ENCODE measurements around the gene CDHR5. TPM values are rescaled to one million over a fixed set of nuclear protein-coding genes. Genes with fewer than 3 reads are reported as not detected.

CDHR5 gene
- total RNA-seq, 1 donor: not detected

DNA sequence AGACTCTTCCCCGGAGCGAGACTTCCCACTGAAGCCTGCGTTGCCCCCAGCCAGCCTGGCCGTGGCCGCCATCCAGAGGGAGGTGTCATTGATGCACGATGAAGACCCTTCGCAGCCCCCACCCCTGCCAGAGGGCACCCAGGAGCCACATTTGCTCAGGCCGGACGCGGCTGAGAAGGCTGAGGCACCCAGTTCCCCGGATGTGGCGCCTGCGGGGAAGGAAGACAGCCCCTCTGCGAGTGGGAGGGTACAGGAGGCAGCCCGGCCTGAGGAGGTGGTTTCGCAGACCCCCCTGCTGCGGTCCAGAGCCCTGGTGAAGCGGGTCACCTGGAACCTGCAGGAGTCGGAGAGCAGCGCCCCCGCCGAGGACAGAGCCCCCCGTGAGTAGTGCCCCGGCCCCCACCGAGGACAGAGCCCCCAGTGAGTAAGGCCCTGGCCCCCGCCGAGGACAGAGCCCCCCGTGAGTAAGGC lies 15.4 kb downstream of the CDHR5 start:
- Histone ChIP-seq H3K9me3 (ENCODE audit: low read depth, low read length) (no peaks in the 10 kb centered on the region), H3K4me1 (ENCODE audit: insufficient read depth, low read length) (no peaks in the 10 kb centered on the region), H4K20me1 (ENCODE audit: insufficient read depth, low read length) (peaks cover 28% of the 10 kb centered on the region), H3K4me3 (ENCODE audit: insufficient read depth, low read length) (no peak overlapping the region), H2AFZ (ENCODE audit: low read length) (no peak overlapping the region), H3K27me3 (ENCODE audit: insufficient read depth, low read length) (no peaks in the 10 kb centered on the region), H3K79me2 (ENCODE audit: insufficient read depth, low read length) (no peaks in the 10 kb centered on the region), H3K27ac (ENCODE audit: low read depth, low read length) (no peak overlapping the region), H3K4me2 (ENCODE audit: insufficient read depth, low read length) (no peak overlapping the region), H3K36me3 (ENCODE audit: insufficient read depth, low read length) (peaks cover 79% of the 10 kb centered on the region)
- no peak for TF ChIP-seq CTCF (IDR thresholded peaks at IDR 0.05; ENCODE audit: extremely low read depth, low read depth, low read length)
- DNase-seq (ENCODE audit: insufficient read length, low spot score, missing footprints): no peak

DNA sequence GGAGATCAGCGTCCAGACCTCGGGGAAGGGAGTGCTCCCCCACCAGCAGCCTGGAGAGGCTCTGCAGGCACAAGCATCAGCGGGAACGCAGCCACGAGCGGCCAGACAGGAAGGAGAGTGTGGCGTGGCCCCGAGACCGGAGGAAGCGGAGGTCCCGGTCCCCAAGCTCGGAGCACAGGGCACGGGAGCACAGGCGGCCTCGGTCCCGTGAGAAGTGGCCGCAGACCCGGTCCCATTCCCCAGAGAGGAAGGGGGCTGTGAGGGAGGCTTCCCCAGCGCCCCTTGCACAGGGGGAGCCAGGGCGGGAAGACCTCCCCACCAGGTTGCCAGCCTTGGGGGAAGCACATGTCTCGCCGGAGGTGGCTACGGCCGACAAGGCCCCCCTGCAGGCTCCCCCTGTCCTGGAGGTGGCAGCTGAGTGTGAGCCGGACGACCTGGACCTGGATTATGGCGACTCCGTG lies 15.9 kb downstream of the CDHR5 start:
- Histone ChIP-seq H3K36me3 (ENCODE audit: insufficient read depth, low read length) (peaks cover 85% of the 10 kb centered on the region), H3K27me3 (ENCODE audit: insufficient read depth, low read length) (no peaks in the 10 kb centered on the region), H4K20me1 (ENCODE audit: insufficient read depth, low read length) (peaks cover 30% of the 10 kb centered on the region), H3K9me3 (ENCODE audit: low read depth, low read length) (no peaks in the 10 kb centered on the region), H3K4me2 (ENCODE audit: insufficient read depth, low read length) (no peak overlapping the region), H2AFZ (ENCODE audit: low read length) (no peak overlapping the region), H3K4me3 (ENCODE audit: insufficient read depth, low read length) (no peak overlapping the region), H3K4me1 (ENCODE audit: insufficient read depth, low read length) (no peaks in the 10 kb centered on the region), H3K27ac (ENCODE audit: low read depth, low read length) (no peak overlapping the region), H3K79me2 (ENCODE audit: insufficient read depth, low read length) (no peaks in the 10 kb centered on the region)
- TF ChIP-seq CTCF (IDR thresholded peaks at IDR 0.05; ENCODE audit: extremely low read depth, low read depth, low read length): no peak
- no peak for DNase-seq (ENCODE audit: insufficient read length, low spot score, missing footprints)

DNA sequence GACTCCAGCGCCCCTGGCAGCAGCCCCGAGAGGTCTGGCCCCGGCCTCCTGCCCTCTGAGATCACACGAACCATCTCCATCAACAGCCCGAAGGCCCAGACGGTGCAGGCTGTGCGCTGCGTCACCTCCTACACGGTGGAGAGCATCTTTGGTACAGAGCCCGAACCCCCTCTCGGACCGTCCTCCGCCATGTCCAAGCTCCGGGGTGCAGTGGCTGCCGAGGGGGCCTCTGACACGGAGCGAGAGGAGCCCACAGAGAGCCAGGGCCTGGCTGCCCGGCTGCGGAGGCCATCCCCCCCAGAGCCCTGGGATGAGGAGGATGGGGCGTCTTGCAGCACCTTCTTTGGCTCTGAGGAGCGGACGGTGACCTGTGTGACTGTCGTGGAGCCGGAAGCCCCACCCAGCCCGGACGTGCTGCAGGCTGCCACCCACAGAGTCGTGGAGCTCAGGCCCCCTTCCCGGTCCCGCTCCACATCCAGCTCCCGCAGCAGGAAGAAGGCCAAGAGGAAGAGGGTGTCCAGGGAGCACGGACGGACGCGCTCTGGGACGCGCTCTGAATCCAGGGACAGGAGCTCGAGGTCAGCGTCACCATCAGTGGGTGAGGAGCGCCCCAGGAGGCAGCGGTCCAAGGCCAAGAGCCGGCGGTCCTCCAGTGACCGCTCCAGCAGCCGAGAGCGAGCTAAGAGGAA lies 16.6 kb downstream of the CDHR5 start:
- H3K79me2 ChIP-seq (ENCODE audit: insufficient read depth, low read length): peaks cover 2% of the 10 kb centered on the region
- no peaks in the 10 kb centered on the region for H3K4me1 ChIP-seq (ENCODE audit: insufficient read depth, low read length)
- H3K27ac ChIP-seq (ENCODE audit: low read depth, low read length): no peak overlapping the region
- TF ChIP-seq CTCF (IDR thresholded peaks at IDR 0.05; ENCODE audit: extremely low read depth, low read depth, low read length): no peak
- peaks cover 88% of the 10 kb centered on the region for H3K36me3 ChIP-seq (ENCODE audit: insufficient read depth, low read length)
- DNase-seq (ENCODE audit: insufficient read length, low spot score, missing footprints): no peak
- H2AFZ ChIP-seq (ENCODE audit: low read length): no peak overlapping the region
- H3K27me3 ChIP-seq (ENCODE audit: insufficient read depth, low read length): no peaks in the 10 kb centered on the region
- no peak overlapping the region for H3K4me2 ChIP-seq (ENCODE audit: insufficient read depth, low read length)
- no peak overlapping the region for H3K4me3 ChIP-seq (ENCODE audit: insufficient read depth, low read length)
- peaks cover 28% of the 10 kb centered on the region for H4K20me1 ChIP-seq (ENCODE audit: insufficient read depth, low read length)
- no peaks in the 10 kb centered on the region for H3K9me3 ChIP-seq (ENCODE audit: low read depth, low read length)

DNA sequence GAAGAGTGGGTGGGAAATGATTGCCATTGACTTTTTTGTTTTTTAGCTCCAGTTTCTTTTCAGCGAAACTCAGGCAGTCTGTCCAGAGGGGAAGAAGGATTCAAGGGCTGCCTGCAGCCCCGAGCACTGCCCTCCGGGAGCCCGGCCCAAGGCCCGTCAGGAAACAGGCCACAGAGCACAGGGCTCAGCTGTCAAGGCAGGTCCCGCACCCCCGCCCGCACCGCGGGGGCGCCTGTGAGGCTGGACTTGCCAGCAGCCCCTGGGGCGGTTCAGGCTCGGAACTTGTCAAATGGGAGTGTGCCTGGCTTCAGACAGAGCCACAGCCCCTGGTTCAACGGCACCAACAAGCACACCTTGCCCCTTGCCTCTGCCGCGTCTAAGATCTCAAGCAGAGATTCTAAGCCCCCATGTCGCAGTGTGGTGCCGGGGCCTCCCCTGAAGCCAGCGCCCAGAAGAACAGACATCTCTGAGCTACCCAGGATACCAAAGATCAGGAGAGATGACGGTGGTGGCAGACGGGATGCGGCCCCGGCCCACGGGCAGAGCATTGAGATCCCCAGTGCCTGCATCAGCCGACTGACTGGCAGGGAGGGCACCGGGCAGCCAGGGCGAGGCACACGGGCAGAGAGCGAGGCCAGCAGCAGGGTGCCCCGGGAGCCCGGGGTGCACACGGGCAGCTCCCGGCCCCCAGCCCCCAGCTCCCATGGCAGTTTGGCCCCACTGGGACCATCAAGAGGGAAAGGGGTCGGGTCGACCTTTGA lies 17.6 kb downstream of the CDHR5 start:
- Histone ChIP-seq H3K4me3 (ENCODE audit: insufficient read depth, low read length) (no peak overlapping the region), H4K20me1 (ENCODE audit: insufficient read depth, low read length) (peaks cover 19% of the 10 kb centered on the region), H3K9me3 (ENCODE audit: low read depth, low read length) (no peaks in the 10 kb centered on the region), H3K79me2 (ENCODE audit: insufficient read depth, low read length) (peaks cover 4% of the 10 kb centered on the region), H3K4me1 (ENCODE audit: insufficient read depth, low read length) (no peaks in the 10 kb centered on the region), H3K27ac (ENCODE audit: low read depth, low read length) (peak overlapping the region; percentile 31), H3K4me2 (ENCODE audit: insufficient read depth, low read length) (no peak overlapping the region), H3K36me3 (ENCODE audit: insufficient read depth, low read length) (peaks cover 88% of the 10 kb centered on the region), H3K27me3 (ENCODE audit: insufficient read depth, low read length) (no peaks in the 10 kb centered on the region), H2AFZ (ENCODE audit: low read length) (no peak overlapping the region)
- no peak for TF ChIP-seq CTCF (IDR thresholded peaks at IDR 0.05; ENCODE audit: extremely low read depth, low read depth, low read length)
- no peak for DNase-seq (ENCODE audit: insufficient read length, low spot score, missing footprints)

Data from osteoblast (primary cell).